NCI-H1092 (cell line): ENCODE data around the gene ADGRL3.
"Not testable (repeated sequence)": the region's sequence is repeated elsewhere in the genome, so short reads cannot be mapped to it uniquely, and the experiment has no call there.

Experiments
- DNase-seq: peaks from one replicate; lab custom pipeline; 2025; lab: John Stamatoyannopoulos, UW

Gene ADGRL3

DNA sequence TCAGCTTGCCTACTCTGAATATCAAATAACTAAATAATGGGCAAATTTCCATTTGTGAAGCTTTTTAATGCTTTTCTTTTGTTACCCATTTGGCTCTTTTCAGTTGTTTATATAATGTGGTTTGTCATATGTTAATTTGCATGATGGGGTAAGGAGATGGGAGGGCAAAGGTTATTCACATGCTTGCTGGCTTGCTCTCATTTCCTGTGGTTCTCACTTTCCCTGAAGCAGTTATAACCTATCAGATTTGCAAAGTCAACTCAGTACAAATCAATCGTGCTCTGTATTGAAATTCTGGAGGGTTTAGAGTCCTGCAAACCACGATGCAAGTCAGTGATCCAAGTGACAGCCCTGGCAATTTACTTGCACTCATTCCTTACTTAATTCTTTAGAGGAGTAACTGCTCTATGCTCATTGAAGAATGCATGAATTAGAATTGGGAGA is 711.2 kb downstream of the ADGRL3 start:
- DNase-seq = no peak

DNA sequence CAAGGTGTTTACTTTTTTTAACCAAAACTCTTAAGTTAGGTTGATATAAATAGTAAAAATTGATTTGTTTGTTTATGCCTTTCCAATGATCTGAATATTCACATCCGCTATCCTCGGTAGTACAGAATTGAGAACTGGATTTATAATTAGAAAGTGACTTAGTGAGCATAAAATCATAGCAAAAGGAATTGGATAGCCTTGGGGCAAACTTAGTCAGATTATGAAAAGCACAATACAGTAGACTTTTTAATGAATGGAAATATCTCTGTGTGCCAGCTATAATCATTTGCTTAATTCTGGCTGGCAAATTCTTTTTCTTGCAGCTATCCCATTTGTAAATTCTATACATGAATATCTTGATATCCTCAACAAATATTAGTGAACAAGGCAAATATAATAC is 713.5 kb downstream of the ADGRL3 start:
- DNase-seq = no peak

DNA sequence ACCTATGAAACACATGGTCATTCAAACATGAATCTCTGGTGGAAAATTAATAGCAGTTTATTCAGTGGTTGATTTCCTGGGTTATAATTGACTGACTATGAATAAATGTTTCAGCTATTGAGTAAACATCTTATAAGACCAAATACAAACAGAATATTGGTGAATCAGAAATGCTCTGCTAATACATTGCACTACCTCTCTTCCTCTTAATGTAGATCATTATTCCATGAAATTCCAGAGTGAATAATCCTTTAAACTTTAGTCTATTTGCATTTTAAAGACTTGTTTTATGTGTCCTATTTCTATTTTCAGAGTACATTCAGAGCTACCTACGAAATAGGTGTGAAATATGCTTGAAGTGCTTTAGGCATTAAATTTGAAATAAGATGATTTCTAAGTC is 715.4 kb downstream of the ADGRL3 start:
- no peak for DNase-seq

DNA sequence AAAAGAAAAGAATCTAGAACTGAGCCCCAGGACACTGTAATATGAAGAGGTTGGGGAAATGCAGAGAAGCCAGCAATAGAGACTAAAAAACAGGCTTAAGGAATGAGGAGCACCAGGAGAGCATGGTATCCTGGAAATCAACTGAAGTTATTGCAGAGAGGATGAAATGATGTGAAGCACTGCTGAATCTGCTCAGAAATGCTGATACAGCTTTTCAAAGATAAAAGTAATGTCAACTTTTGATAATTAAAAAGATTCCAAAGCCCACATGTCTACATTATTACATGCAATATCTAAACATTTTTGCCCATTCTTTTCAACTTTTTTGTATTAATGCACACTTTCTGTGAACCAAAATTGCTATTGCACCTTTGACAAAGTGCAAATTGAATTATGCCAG is 718.4 kb downstream of the ADGRL3 start:
- no peak for DNase-seq

DNA sequence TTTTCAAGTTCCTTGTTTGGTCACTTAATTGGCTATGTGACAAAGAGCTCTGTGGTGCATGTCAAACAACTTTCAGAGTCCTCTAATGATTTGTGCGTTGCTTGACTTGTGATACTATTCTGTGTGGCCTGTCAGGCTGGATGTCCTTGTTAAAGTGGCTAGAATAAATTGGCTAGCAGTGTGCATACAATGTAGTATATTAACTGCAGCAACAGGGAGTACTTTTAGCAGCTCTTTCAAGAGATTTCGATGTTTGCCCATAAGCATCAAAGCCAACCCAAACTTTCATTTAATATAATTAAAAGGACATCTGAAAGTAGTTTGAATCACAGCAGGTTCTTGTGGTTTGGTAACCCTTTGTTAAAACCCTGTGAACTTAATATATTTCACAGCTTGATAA is 718.9 kb downstream of the ADGRL3 start:
- DNase-seq = no peak

DNA sequence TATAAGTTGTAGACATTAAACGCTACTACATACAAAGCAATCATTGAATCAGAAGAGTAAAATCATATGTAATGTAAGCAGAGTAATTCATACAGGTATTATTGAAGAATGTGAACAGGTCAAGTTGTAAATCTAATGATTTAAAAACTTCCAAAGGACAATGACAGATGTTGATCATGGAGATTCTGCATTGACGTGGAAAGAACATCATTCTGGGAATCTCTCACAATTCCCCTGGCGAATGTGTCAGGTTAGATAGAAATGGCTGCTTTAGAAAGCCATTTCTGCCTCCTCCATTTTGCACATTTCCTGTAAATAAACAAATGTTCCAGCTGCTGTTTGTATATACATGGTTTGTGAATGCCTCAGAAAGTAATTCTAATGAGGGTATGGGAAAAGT is 719.4 kb downstream of the ADGRL3 start:
- DNase-seq = no peak

DNA sequence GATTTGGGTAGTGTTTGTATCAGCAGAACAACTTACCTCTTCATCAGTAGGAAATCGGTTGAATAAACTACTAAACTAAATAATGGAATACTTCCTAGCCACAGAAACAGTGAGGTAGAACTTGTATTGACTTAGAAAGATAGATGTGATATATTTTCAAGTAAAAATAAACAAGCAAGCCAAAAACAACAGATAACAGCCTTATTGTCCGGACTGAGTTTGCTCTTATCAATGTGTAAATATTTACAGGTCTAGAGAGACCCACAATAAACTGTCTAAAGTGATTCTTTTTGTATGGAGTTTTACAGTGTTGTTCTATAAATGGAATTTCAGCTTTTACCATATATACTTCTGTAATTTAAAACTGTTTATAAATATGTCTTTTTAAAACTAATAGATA is 721.8 kb downstream of the ADGRL3 start:
- no peak for DNase-seq

DNA sequence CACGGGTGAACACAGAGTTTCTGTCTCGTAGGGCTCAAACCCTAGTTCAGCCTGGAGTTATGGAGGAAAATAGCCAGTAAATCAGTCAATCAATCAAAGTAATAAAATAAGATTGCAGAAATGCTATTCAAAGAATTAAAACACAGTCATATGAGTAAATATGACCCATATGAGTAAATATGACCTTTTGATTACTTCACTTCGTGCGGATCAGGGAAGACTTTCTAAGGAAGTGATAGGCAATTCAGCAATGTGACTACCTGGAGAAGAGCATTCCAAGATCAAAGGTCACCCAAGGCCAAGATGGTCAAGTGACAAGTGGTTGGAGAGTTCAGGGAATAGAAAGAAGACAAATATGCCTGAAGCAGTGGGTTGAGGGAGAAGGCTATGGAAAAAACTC is 722.6 kb downstream of the ADGRL3 start:
- no peak for DNase-seq

DNA sequence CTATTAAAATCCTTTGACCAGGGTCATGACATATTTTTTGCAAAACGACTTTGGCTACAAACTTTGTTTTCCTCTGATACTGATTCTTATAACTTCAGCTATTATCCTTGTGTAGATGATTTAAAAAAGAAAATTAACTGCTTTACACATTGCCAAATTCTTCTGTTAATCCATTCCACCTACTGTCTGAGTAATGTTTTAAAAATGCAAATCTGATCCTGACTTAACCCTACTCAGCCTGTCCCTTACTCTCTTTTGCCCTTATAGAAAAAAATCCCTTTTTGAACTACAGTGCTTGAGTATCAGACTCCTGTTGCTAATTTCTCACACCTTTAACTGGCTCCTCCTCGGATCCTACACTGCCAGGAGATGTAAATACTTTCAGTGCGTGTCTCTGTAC is 723.1 kb downstream of the ADGRL3 start:
- no peak for DNase-seq

DNA sequence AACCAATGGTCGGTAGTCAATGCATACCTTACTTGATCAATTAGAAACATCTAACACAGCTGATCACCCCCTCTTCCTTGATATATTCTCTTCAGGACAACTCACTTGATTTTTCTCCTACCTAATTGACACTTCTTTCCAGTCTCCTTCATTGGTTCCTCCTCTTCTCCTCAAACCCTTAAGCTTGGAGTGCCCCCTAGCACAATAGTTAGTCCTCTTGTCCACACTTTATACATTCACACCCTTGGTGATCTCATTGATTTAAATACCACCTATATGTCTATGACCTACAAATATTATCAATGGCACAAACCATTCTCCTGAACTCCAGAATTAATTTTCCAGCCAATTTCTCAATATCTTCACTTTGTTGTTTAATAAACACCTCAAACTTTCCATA is 724.0 kb downstream of the ADGRL3 start:
- no peak for DNase-seq

DNA sequence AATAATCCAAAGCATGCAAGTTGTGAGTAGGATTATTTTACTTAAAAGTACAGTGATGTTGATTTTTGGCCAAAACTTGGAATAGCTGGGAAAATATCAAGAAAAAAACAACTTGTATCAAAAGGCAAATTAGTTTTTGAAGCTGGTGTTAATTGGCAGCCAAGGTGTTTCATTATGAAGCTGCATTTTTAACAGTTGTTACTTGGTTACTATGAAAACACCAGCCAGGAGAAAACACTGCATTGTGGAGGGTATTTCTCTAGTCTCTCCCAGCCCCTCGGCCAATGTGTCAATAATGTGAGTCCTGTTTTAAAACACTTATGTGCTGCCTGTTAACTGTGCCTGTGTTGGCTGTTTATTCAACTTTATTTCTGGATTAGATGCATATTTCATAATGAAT is 733.4 kb downstream of the ADGRL3 start:
- DNase-seq = no peak

DNA sequence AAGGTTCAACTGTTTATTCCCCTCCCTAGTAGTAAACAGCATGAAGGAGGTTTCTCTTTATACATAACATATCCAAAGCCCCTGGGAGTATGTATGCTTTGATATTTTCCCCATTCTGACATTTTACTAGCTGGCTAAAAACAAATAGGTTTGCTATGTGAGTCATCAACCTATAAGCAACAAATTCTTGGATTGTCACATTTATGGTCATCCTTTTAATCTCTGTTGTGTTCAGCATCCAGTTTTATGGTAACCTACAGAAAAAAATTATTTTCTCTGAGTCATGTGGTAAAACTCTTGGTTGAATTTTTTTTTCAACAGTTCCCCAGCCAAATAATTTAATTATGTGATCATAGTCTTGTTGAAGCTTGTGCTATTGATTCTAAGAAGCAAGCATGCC is 734.1 kb downstream of the ADGRL3 start:
- no peak for DNase-seq

DNA sequence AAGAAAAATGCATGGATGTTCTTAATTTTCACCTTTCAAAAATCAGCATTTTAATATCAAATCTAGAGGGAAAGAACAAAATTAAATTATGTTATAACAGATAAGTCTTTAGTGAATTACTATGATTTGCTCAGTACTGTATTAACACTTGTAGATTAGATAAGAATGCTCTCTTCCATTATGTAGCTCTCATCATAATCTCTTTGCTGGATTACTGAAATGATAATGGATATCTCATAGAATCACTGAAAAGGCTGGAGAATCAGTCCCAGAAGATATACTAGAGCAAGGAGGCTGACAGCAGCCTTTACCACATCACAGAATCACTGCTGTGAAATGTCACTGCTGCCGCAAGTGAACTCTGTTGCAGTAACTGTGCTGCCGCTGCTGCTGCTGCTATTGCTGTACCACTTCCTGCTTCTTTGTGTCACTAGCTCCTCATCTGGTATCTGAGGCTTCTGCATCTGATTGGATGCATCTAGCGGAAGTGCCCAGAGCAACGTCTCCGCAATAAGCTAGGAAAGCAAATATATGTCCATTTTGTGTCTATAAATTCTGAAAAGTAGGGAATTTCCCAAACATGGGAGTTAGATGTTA is 738.2 kb downstream of the ADGRL3 start:
- DNase-seq = no peak

DNA sequence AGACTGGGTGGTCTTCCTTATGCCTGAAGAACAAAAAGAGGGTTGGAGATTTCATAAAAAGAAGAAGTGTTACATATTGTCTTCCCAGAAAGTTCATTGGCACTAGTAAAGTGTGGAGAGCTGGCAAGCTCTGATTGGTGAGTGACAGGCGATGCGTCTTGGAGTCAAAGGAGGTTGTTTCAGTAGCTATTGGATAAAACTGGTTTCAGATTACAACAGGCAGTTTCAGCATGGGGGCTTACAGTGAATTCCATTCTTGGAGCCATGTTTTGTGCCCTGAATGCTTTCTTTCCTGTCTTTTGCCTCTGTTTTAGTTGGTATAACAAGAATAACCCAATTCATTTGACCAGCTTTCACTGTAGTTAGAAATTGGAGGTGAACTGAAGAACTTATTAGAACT is 750.5 kb downstream of the ADGRL3 start:
- DNase-seq = no peak

DNA sequence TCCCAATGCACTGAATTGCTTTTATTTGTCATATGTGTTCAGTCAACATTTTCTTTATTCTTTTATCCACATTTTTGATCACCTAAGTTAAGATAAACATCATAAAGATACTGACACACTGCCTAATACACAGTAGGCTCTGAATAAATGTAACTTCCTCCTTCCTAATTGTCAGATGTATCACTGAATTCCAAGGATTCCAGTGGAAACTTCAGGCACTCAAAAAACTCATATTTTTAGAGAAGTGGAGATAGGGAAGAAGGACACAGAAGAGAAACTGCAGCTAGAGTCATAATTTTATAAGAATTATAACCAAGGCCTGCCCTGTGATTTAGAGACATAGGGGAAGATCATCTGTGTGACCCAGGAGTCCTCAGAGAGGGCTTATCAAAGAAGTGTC is 753.3 kb downstream of the ADGRL3 start:
- no peak for DNase-seq

DNA sequence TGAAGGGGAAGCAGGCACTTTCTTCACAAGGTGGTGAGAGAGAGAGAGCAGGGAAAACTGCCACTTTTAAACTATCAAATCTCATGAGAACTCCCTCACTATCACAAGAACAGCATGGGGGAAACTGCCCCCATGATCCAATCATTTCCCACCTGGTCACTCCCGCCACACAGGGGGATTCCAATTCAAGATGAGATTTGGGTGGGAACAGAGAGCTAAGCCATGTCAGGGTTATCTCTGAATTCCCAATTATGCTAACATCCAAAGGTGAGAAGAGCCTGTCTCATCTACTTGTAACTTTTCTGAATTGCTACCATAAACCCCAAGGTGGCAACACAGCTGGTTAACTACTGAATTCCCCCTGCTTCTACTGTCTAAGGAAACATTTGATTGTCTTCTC is 758.5 kb downstream of the ADGRL3 start:
- no peak for DNase-seq

DNA sequence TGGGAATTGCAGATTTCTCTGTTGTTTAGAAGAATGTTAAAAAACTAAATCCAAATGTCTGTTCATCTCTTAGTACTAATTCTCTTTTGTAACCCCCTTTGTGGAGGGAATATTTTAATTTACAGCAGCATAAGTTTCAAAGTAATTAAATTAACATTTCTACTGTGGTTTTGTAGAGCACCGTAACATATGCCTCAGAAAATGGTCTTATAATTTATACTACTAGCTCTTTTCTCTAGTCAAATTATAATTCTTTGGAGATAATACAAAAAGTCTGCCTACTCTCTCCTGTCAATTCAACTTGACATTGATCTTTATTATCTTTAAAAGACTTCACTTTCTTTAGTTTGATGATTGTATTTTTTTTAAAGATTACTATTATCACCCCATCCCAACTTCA is 759.0 kb downstream of the ADGRL3 start:
- no peak for DNase-seq

DNA sequence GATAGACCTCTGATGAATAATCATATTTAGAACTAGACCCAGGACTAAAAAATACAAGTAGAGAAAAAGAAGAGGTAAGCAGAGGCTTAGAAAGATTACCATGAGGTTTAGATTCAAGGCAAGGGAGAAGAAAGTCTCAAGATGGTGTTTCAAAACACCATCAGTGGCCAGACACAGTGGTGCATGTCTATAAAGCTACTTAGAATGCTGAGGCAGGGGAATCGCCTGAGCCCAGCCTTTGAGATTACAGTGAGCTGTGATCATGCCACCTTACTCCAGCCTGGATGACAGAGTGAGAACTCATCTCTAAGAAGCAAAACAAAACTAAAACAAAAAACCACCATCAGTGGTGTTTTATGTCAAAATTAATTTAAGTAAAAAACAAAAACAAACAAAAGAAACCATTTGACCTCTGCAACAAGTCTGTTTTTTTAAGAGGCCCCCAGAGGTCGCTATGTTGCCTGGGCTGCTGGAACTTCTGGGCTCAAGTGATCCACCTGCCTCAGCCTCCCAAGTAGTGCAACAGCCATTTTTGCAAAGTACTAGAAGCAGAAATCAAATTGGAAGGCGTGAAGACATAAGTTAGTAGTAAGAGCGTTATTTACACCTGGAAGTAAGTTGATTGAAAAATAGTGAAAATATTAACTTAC is 784.3 kb downstream of the ADGRL3 start:
- no peak for DNase-seq

DNA sequence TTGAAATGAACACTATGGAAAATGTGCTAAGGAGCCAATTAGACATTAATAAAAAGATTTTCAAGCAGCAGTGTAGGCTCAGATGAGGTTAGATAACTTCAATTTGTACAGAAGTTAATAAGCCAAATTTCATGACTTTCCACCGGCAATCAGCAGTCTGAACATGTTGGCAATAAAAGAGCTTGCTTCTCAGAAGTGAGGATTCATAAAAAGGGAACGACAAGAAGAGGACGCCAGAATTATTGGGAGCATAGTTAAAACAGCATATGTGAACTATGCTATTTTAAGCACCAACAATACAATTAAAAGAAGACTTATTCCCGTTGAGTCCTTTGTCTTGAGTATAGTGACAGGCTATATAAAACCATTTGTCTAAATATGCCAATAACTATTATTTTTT is 785.3 kb downstream of the ADGRL3 start:
- DNase-seq = no peak

DNA sequence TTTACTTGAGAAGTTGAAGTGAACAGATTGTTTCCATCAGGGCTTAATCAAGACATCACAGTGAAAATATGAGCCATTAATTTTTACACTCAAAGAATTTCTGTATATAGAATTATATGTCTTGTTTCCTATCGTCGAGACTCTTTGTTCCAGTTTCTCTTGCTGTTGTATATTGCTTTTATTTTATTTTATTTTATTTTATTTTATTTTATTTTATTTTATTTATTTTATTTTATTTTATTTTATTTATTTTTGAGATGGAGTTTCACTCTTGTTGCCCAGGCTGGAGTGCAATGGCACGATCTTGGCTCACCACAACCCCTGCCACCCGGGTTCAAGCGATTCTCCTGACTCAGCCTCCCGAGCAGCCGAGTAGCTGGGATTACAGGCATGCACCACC is 786.8 kb downstream of the ADGRL3 start:
- DNase-seq = not testable (repeated sequence)

DNA sequence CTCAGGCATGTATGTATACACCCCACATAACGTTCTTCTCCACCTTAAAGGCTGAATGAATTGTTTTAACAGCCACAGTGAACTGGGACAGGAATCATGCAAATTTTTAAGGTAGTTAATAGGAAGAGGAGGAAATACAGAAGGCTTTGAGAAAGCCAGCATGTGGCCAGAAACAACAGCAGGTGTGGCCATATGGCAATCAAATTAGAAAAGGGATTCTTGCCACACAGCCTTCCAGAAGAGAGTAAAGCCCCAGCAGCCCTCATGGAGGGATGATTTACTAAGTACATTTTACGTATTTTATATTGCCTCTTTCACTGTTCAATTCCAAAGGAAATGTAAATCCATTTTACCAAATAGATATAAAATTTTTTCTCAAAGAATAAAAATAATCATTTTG is 792.2 kb downstream of the ADGRL3 start:
- no peak for DNase-seq

DNA sequence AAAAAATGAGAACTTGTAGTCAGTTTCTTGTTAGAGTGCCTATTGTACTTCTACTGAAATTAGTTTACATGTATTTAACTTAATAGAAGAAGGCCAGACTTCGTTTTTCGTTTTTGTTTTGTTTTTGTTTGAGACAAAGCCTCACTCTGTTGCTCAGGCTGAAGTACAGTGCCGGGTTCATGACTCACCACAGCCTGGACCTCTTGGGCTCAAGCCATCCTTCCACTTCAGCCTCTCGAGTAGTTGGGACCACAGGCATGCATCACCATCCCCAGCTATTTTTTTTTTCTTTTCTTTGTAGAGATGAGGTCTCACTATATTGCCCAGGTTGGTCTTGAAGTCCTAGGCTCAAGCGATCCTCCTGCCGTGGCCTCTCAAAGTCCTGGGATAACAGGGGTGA is 793.9 kb downstream of the ADGRL3 start:
- DNase-seq = no peak

DNA sequence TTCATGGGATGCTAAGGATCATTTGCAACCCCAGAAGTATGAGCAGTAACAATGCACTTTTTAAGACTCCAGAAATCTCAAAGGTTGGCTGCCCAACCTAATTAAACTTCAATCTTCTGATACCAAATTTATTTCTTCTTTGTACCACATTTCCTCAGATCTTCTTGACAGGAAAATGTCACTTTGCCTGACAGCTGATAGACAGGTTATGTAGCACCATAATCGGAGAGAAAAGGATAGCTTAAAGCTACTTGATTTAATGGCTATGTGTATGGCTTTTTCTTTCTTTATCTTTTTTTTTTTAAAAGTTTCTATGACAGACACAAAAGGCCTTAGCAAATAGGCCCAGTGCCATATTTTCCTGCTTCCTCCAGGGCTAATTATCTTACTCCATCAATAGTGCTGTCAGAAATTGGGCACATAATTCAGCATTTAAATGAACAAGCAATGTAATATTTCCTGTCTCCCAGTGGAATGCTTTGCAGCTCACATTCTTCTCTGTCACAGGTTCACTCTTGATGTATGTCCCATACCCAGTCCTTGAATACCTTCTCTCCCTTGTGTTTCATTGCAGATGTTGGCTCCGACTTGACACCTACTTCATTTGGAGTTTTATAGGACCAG is 795.7 kb downstream of the ADGRL3 start:
- no peak for DNase-seq

DNA sequence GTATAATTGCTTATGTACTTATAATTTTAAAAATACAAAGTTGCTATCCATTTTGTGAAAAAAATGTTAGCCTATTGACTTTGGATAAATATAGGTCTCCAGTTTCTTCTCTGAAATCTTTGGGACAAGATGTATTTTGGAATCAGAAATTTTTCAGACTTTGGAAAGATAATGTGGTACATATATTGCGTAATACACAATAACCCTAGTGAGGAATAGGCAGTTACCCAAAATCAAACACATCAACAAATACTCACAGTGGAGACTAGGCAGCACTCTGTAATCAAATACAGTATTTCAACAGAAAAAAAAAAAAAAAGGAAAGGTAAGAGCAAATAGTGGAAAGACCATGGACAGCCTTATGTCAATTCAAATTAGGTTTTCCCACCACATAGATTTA is 796.8 kb downstream of the ADGRL3 start:
- no peak for DNase-seq
